Measurements from ENCODE around the gene PIWIL1.

The PIWIL1 gene

GRCh38 chr12:130367003-130367402 is 29.3 kb downstream of the PIWIL1 start:
- intact Hi-C loops (cut with DNase I) = no loop called here
- DNase-seq = no peak

GRCh38 chr12:130367523-130367922 is 29.8 kb downstream of the PIWIL1 start:
- no peak for DNase-seq
- intact Hi-C loops (cut with DNase I) = no loop called here

GRCh38 chr12:130369816-130370215 is 32.1 kb downstream of the PIWIL1 start:
- intact Hi-C loops (cut with DNase I) = no loop called here
- DNase-seq = no peak

- no peak for DNase-seq
- intact Hi-C loops (cut with DNase I) = no loop called here
Observed at GRCh38 chr12:130371296-130371695, 33.6 kb downstream of the PIWIL1 start.

GRCh38 chr12:130372936-130373335 is 35.2 kb downstream of the PIWIL1 start:
- no peak for DNase-seq
- intact Hi-C loops (cut with DNase I) = no loop called here

- intact Hi-C loops (cut with DNase I) = no loop called here
- DNase-seq = no peak
Observed at GRCh38 chr12:130374083-130374482, 36.4 kb downstream of the PIWIL1 start.

GRCh38 chr12:130375296-130376287 is 37.9 kb downstream of the PIWIL1 start:
- intact Hi-C loops (cut with DNase I) = no loop called here

GRCh38 chr12:130382818-130383217 is 45.1 kb downstream of the PIWIL1 start:
- intact Hi-C loops (cut with DNase I) = no loop called here
- DNase-seq = no peak

More at GRCh38 chr12:130375296-130376287, 37.9 kb downstream of the PIWIL1 start:
- no peak for DNase-seq

GRCh38 chr12:130384234-130384633 is 46.5 kb downstream of the PIWIL1 start:
- intact Hi-C loops (cut with DNase I) = no loop called here
- no peak for DNase-seq

GRCh38 chr12:130385193-130385592 is 47.5 kb downstream of the PIWIL1 start:
- DNase-seq = no peak
- intact Hi-C loops (cut with DNase I) = no loop called here

GRCh38 chr12:130391186-130391585 is 53.5 kb downstream of the PIWIL1 start:
- no peak for DNase-seq
- intact Hi-C loops (cut with DNase I) = no loop called here

- DNase-seq = no peak
- intact Hi-C loops (cut with DNase I) = no loop called here
Observed at GRCh38 chr12:130394906-130395305, 57.2 kb downstream of the PIWIL1 start.

GRCh38 chr12:130396667-130397066 is 59.0 kb downstream of the PIWIL1 start:
- intact Hi-C loops (cut with DNase I) = no loop called here
- DNase-seq = no peak

GRCh38 chr12:130398100-130398848 is 60.6 kb downstream of the PIWIL1 start:
- DNase-seq = no peak
- intact Hi-C loops (cut with DNase I) = no loop called here

GRCh38 chr12:130401703-130402102 is 64.0 kb downstream of the PIWIL1 start:
- peak in 3 of 42 donors; percentile 22 to 26 (median 25) for DNase-seq
- intact Hi-C loops (cut with DNase I) = no loop called here

GRCh38 chr12:130405332-130405731 is 67.6 kb downstream of the PIWIL1 start:
- intact Hi-C loops (cut with DNase I) = no loop called here
- DNase-seq = no peak

GRCh38 chr12:130412384-130412783 is 74.7 kb downstream of the PIWIL1 start:
- intact Hi-C loops (cut with DNase I) = no loop called here

GRCh38 chr12:130413909-130414308 is 76.2 kb downstream of the PIWIL1 start:
- DNase-seq = peak in 1 of 42 donors; percentile 12
- intact Hi-C loops (cut with DNase I) = no loop called here

More at GRCh38 chr12:130412384-130412783, 74.7 kb downstream of the PIWIL1 start:
- DNase-seq = peak in 1 of 42 donors; percentile 18

- no peak for DNase-seq
- intact Hi-C loops (cut with DNase I) = no loop called here
Observed at GRCh38 chr12:130414381-130414780, 76.7 kb downstream of the PIWIL1 start.

GRCh38 chr12:130418251-130418650 is 80.6 kb downstream of the PIWIL1 start:
- peak in 2 of 42 donors; percentile 7 to 10 for DNase-seq
- intact Hi-C loops (cut with DNase I) = no loop called here

Data from head of caudate nucleus (tissue), 42 donors.